Cardiac muscle cell (in vitro differentiated cells and primary cell): ENCODE data around the gene CC2D1A. TPM values are rescaled to one million over a fixed set of nuclear protein-coding genes. Genes with fewer than 3 reads are reported as not detected.
A peak's percentile ranks its signal among the peaks of the same experiment; 100 is the strongest.

Experiments used
- DNase-seq, 2 donors: peaks; one replicate each; pipeline versions ENCODE4 v3.0.0 to v3.0.0-alpha.2; 2010 to 2017; ENCODE audit warnings: low read depth in 1 of 2, low spot score in 1 of 2
- H3K27ac ChIP-seq: fragments of 200-600 bp; sonication (generic); 2 replicates; pipeline ENCODE4 v1.5.1; 2016
- H3K27me3 ChIP-seq: fragments of 200-600 bp; sonication (generic); 2 replicates; pipeline ENCODE4 v1.6.0; 2016; ENCODE audit warnings: control low read depth
- H3K36me3 ChIP-seq: fragments of 200-600 bp; sonication (generic); 2 replicates; pipeline ENCODE4 v1.5.1; 2016; ENCODE audit warnings: control low read depth
- H3K4me1 ChIP-seq: fragments of 200-600 bp; sonication (generic); 2 replicates; pipeline ENCODE4 v1.8.1; 2017; ENCODE audit warnings: low read depth, mild to moderate bottlenecking, mixed run types
- H3K4me3 ChIP-seq: fragments of 200-600 bp; sonication (generic); 2 replicates; pipeline ENCODE4 v1.5.1; 2016; ENCODE audit warnings: mild to moderate bottlenecking
- H3K9me3 ChIP-seq: fragments of 200-600 bp; sonication (generic); 2 replicates; pipeline ENCODE4 v1.5.1; 2017; ENCODE audit warnings: low read depth, mild to moderate bottlenecking, control low read depth
- CTCF ChIP-seq: IDR thresholded peaks from 2 replicates; pipeline ENCODE4 v1.5.1; 2012; ENCODE audit warnings: low read depth, mild to moderate bottlenecking, low read length
- polyA plus RNA-seq: library from polyadenylated mRNA; unstranded; fragments of >200 nt; fragmentation: Nextera tagmentation; extraction: Ambion mirVana; gene quantifications from 2 replicates; pipeline ENCODE4 v1.2.1, GENCODE V29; 2016
- total RNA-seq: library from RNA; depleted of rRNA; stranded (reverse); fragments of >200 nt; gene quantifications from 2 replicates; pipeline ENCODE4 v1.2.3, GENCODE V29; 2016

The CC2D1A gene
- total and polyA plus RNA-seq, 2 experiments from 2014 or later = 42.5 to 46.6 TPM

DNA sequence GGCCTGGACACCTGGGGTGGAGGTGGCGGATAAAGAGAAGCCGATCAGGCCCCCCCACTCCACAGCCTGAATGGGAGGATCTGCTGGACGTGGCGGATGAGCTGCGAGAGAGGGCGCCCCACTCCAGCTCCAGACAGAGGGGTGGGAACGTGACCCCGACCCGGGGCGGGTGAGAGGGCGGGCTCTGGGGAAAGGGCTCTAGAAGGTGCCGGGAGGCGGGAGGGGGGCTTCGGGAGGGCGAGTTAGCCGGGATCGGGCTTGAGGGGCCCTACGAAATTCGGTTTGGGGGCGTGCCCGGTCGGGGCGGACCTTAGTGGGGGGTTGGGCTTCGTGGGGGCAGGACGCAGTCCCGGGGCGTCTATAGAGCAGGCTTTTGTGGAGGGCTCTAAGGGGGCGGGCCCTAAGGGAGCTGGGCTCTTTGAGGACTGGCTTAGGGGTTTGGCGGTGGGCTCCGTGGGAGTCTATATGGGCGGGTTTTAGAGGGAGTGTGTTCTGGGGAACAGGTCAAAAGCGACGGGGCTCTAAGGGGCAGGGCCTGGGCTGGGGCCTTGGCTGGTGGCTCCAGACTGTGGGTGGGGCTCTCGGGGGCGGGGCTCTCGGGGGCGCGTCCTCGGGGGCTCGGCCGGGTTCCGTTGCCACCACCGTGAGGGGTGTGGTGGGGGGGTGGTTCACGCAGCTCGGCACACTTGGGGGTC, 33.2 kb upstream of the CC2D1A start:
- peak; percentile 29 for TF ChIP-seq CTCF
- peak overlapping the region; percentile 28 for H3K4me3 ChIP-seq
- no peak overlapping the region for H3K27ac ChIP-seq
- peak in 1 of 2 donors; percentile 70 for DNase-seq
- no peaks in the 10 kb centered on the region for H3K4me1 ChIP-seq
- no peaks in the 10 kb centered on the region for H3K9me3 ChIP-seq
- H3K36me3 ChIP-seq = no peaks in the 10 kb centered on the region
- peaks cover 15% of the 10 kb centered on the region for H3K27me3 ChIP-seq

- H3K27ac ChIP-seq = no peak overlapping the region
- no peaks in the 10 kb centered on the region for H3K36me3 ChIP-seq
- no peaks in the 10 kb centered on the region for H3K4me1 ChIP-seq
- H3K9me3 ChIP-seq = no peaks in the 10 kb centered on the region
- TF ChIP-seq CTCF = no peak
- peaks cover 4% of the 10 kb centered on the region for H3K27me3 ChIP-seq
- H3K4me3 ChIP-seq = no peak overlapping the region
- DNase-seq = no peak
Observed at GRCh38 chr19:13873834-13874515, 32.0 kb upstream of the CC2D1A start.

DNA sequence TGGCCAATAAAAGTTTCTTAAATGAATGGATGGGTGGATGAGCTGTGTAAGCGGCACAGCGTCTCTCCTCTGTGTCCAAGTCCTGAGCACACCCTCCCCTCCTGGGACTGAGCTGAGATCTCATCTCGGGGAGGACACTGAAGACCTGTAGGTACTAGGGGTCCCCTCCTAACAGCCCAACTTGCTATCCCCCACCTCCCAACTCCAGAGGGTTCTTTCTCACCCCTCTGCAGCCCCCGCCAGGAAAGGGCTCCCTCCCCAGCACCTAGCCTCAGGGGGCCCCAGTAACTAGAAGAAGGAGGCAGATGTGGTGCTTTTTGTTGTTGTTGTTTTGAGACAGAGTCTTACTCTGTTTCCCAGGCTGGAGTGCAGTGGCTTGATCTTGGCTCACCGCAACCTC, 30.2 kb upstream of the CC2D1A start:
- no peak for TF ChIP-seq CTCF
- Histone ChIP-seq H3K27me3 (peaks cover 4% of the 10 kb centered on the region), H3K9me3 (no peaks in the 10 kb centered on the region), H3K27ac (no peak overlapping the region), H3K36me3 (no peaks in the 10 kb centered on the region), H3K4me3 (no peak overlapping the region), H3K4me1 (peaks cover 4% of the 10 kb centered on the region)
- DNase-seq = no peak

GRCh38 chr19:13876834-13877233, 29.2 kb upstream of the CC2D1A start, which contains the start of gene NANOS3:
TSS of gene NANOS3 (plus strand) at chr19:13877134. CDS start at chr19:13877249, 115 bp downstream.
- no peak for DNase-seq
- Histone ChIP-seq H3K36me3 (no peaks in the 10 kb centered on the region), H3K4me1 (peaks cover 11% of the 10 kb centered on the region), H3K4me3 (no peak within 1 kb of the TSS), H3K27ac (no peak within 1 kb of the TSS), H3K9me3 (no peaks in the 10 kb centered on the region), H3K27me3 (peaks cover 4% of the 10 kb centered on the region)
- TF ChIP-seq CTCF = no peak

DNA sequence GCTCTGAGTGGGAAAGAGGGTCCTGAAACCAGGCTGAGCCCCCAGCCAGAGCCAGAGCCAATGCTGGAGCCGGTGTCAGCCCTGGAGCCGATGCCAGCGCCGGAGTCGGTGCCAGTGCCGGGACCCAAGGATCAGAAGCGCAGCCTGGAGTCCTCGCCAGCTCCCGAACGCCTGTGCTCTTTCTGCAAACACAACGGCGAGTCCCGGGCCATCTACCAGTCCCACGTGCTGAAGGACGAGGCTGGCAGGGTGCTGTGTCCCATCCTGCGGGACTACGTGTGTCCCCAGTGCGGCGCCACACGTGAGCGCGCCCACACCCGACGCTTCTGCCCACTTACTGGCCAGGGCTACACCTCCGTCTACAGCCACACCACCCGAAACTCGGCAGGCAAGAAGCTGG, 28.7 kb upstream of the CC2D1A start:
- no peak overlapping the region for H3K27ac ChIP-seq
- no peak for DNase-seq
- H3K4me1 ChIP-seq = peaks cover 11% of the 10 kb centered on the region
- TF ChIP-seq CTCF = no peak
- peaks cover 4% of the 10 kb centered on the region for H3K27me3 ChIP-seq
- H3K36me3 ChIP-seq = no peaks in the 10 kb centered on the region
- no peaks in the 10 kb centered on the region for H3K9me3 ChIP-seq
- H3K4me3 ChIP-seq = no peak overlapping the region
